Gastrocnemius medialis (tissue), 4 donors: ENCODE results near the gene XYLB. TPM values are rescaled to one million over a fixed set of nuclear protein-coding genes. Genes with fewer than 3 reads are reported as not detected.
"Not testable (repeated sequence)": the region's sequence is repeated elsewhere in the genome, so short reads cannot be mapped to it uniquely, and the experiment has no call there.

Experiments
- ATAC-seq, 2 donors: fragments of 150-250 bp; one replicate each; pipeline ENCODE4 v1.9.1; 2016
- DNase-seq, 2 donors: peaks; one replicate each; pipeline ENCODE4 v3.0.0-alpha.2; 2019
- H3K27ac ChIP-seq, 4 donors: fragments of 200-600 bp; sonication (generic); 1 replicate in 1 of 4; 2 replicates in 3 of 4; pipeline ENCODE4 v1.5.1; 2016 to 2018; ENCODE audit warnings: mild to moderate bottlenecking in 2 of 4, moderate library complexity in 1 of 4
- H3K27me3 ChIP-seq, 3 donors: fragments of 200-600 bp; sonication (generic) in 2 of 3; 1 replicate in 1 of 3; 2 replicates in 2 of 3; pipeline versions ENCODE4 v1.5.1 to v1.6.0; 2016 to 2019; ENCODE audit warnings: mild to moderate bottlenecking in 1 of 3, moderate library complexity in 1 of 3
- H3K36me3 ChIP-seq, 2 donors: fragments of 200-600 bp; sonication (generic) in 1 of 2; one replicate each; pipeline ENCODE4 v1.5.1; 2017 to 2018
- H3K4me1 ChIP-seq, 2 donors: fragments of 200-600 bp; sonication (generic) in 1 of 2; one replicate each; pipeline ENCODE4 v1.5.1; 2016 to 2017; ENCODE audit warnings: mild to moderate bottlenecking in 2 of 2
- H3K4me3 ChIP-seq, 4 donors: fragments of 200-600 bp; sonication (generic) in 3 of 4; 1 replicate in 1 of 4; 2 replicates in 3 of 4; pipeline ENCODE4 v1.5.1; 2016 to 2019; ENCODE audit warnings: mild to moderate bottlenecking in 2 of 4
- H3K9me3 ChIP-seq, 3 donors: fragments of 200-600 bp; sonication (generic) in 2 of 3; 1 replicate in 1 of 3; 2 replicates in 2 of 3; pipeline ENCODE4 v1.5.1; 2016 to 2019
- POLR2A ChIP-seq, 2 donors: fragments of 450-650 bp; IDR thresholded peaks; one replicate each; pipeline ENCODE4 v1.6.1; 2017; ENCODE audit warnings: antibody characterized with exemption in 2 of 2, mild to moderate bottlenecking in 2 of 2, moderate library complexity in 2 of 2
- in situ Hi-C, 4 donors: fragments of 200-750 bp; cut with MboI; loops; one replicate each; pipeline versions ENCODE4 v1.15.0 to v1.8.0; 2017; ENCODE audit warnings: low sequenced_read_pairs in 4 of 4
- intact Hi-C: fragments of 100-400 bp; cut with DNase I; formaldehyde crosslinking; loops from one replicate; pipeline ENCODE4 v1.15.1; 2023; ENCODE audit warnings: low total_unique reads
- total RNA-seq, 4 donors: library from RNA; depleted of rRNA; stranded (reverse); fragments of >200 nt; gene quantifications; one replicate each; pipeline versions ENCODE4 v1.1.0 to v1.2.3, GENCODE V29; 2016
- TF ChIP-seq, protein P1 (sequence below), 5 experiments: fragments of 450-650 bp in 3 of 5; fragments of 200-600 bp in 2 of 5; sonication (generic) in 2 of 5; IDR thresholded peaks in 4 of 5; conservative IDR thresholded peaks in 1 of 5; 1 replicate in 4 of 5; 2 replicates in 1 of 5; pipeline ENCODE4 v1.5.1; 2016 to 2019; ENCODE audit warnings: antibody characterized with exemption in 5 of 5, mild to moderate bottlenecking in 3 of 5, moderate library complexity in 3 of 5

XYLB gene
- total RNA-seq, 4 donors from 2014 or later: 0.23 to 1.1 (median 0.44) TPM

DNA sequence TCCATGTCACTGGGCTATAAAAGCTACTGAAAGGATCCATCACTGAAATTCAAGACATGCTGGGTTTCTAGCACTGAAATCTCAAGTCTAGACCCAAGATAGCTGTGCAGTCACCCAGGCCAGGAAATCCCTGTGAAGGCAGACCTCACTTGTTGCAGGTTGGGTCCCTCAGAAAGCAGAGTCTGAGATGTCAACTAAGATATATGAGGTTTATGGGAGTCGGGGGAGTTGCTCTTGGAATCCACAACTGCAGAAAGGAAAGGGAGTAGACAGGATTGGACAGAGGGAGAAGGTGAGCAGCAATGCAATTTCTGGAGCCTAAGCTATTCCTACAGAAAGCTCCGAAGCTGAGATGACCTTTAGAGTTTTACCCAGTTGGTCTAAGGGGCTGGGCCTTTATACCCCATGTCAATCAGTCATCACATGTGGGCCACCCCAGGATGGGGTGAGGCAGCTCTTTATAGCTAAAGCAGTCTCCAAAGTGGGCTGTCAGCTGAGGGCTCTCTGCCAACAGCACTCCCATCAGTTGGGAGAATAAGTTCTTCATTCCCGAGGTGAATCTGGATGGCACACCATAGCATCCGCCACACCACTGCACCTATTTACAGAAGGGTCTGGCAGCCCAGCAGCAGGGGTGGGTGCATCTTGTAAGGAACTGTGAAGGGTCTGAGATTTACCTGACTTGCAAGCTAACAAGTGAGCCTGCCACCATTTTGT lies 54.8 kb downstream of the XYLB start:
- in situ Hi-C loops: no loop called here
- ATAC-seq: no peak

DNA sequence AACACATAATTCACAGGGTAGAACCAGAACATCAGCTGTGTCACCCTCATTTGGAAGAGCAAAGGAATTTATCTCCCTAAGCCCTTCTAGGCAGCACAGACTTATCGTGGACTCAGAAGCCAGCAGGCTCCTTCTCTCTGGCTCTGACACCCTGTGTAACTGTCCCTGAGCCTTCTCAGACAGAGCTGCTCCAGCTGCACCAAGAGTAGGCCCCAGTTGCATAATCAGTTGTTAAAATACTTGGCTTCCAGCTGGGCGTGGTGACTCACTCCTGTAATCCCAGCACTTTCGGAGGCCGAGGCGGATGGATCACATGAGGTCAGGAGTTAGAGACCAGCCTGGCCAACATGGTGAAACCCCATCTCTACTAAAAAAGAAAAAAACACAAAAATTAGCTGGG lies 57.7 kb downstream of the XYLB start:
- TF ChIP-seq, protein P1, sequence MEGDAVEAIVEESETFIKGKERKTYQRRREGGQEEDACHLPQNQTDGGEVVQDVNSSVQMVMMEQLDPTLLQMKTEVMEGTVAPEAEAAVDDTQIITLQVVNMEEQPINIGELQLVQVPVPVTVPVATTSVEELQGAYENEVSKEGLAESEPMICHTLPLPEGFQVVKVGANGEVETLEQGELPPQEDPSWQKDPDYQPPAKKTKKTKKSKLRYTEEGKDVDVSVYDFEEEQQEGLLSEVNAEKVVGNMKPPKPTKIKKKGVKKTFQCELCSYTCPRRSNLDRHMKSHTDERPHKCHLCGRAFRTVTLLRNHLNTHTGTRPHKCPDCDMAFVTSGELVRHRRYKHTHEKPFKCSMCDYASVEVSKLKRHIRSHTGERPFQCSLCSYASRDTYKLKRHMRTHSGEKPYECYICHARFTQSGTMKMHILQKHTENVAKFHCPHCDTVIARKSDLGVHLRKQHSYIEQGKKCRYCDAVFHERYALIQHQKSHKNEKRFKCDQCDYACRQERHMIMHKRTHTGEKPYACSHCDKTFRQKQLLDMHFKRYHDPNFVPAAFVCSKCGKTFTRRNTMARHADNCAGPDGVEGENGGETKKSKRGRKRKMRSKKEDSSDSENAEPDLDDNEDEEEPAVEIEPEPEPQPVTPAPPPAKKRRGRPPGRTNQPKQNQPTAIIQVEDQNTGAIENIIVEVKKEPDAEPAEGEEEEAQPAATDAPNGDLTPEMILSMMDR (IDR thresholded peaks at IDR 0.05 in 4 of 5, conservative IDR thresholded peaks at IDR 0.05 in 1 of 5): no peak
- no peak for TF ChIP-seq POLR2A (IDR thresholded peaks at IDR 0.05)
- ATAC-seq: peak; percentile 80 to 95
- H3K9me3 ChIP-seq: no peaks in the 10 kb centered on the region
- H3K27me3 ChIP-seq: no peaks in the 10 kb centered on the region
- no peaks in the 10 kb centered on the region for H3K36me3 ChIP-seq
- intact Hi-C loops: no loop called here
- no peak overlapping the region for H3K4me3 ChIP-seq
- H3K4me1 ChIP-seq: no peaks in the 10 kb centered on the region
- in situ Hi-C loops: no loop called here
- peak; percentile 23 to 76 for DNase-seq
- no peak overlapping the region for H3K27ac ChIP-seq

More for the DNA sequence above, 54.8 kb downstream of the XYLB start:
- TF ChIP-seq, protein P1 (IDR thresholded peaks at IDR 0.05 in 4 of 5, conservative IDR thresholded peaks at IDR 0.05 in 1 of 5): no peak
- TF ChIP-seq POLR2A (IDR thresholded peaks at IDR 0.05): no peak
- intact Hi-C loops: no loop called here
- DNase-seq: no peak
- Histone ChIP-seq H3K9me3 (no peaks in the 10 kb centered on the region), H3K4me3 (no peak overlapping the region), H3K36me3 (no peaks in the 10 kb centered on the region), H3K4me1 (no peaks in the 10 kb centered on the region), H3K27me3 (no peaks in the 10 kb centered on the region), H3K27ac (no peak overlapping the region)

DNA sequence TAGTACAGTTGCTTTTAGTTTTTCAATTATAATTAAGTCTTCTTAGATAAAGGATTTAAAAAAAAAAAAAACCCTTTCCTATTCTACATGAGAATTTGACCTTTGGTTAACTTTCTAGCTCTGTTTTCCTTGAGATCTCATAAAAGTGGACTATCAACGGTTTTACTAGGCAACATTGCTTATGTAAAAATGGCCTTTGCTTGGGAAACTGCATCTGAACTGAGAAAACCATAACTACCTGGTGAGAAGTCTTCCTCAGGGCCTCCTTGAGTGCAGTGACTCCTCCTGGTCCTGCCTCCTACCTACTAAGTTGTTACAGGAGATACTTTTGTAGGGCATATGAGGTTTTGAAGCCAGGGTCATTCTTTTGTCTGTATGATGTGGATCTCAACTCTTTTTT lies 65.0 kb downstream of the XYLB start:
- ATAC-seq (no peak), DNase-seq (no peak)
- Histone ChIP-seq H3K27me3 (no peaks in the 10 kb centered on the region), H3K36me3 (no peaks in the 10 kb centered on the region), H3K27ac (no peak overlapping the region), H3K4me1 (no peaks in the 10 kb centered on the region), H3K4me3 (no peak overlapping the region), H3K9me3 (no peaks in the 10 kb centered on the region)
- in situ Hi-C loops: no loop called here
- intact Hi-C loops: no loop called here
- TF ChIP-seq, protein P1 (IDR thresholded peaks at IDR 0.05 in 4 of 5, conservative IDR thresholded peaks at IDR 0.05 in 1 of 5): no peak
- no peak for TF ChIP-seq POLR2A (IDR thresholded peaks at IDR 0.05)

DNA sequence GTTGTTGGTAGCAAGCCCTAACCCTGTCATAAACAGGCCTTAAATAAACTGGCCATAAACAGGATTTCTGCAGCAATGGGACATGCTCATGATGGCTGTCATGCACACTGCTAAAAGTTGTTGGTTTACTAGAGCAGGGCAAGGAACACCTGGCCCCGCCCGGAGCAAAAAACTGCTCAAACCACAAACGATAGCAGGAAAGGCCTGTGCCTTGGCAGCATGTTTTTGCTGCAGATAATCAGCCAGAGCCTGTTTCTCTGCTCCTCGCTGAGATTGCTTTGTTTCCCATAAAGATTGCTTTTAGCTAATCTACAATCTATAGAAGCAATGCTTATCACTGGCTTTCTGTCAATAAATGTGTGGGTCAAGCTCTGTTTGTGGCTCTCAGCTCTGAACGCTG lies 74.2 kb downstream of the XYLB start:
- H3K27me3 ChIP-seq, intact Hi-C loops, H3K4me1 ChIP-seq: not testable (repeated sequence)

DNA sequence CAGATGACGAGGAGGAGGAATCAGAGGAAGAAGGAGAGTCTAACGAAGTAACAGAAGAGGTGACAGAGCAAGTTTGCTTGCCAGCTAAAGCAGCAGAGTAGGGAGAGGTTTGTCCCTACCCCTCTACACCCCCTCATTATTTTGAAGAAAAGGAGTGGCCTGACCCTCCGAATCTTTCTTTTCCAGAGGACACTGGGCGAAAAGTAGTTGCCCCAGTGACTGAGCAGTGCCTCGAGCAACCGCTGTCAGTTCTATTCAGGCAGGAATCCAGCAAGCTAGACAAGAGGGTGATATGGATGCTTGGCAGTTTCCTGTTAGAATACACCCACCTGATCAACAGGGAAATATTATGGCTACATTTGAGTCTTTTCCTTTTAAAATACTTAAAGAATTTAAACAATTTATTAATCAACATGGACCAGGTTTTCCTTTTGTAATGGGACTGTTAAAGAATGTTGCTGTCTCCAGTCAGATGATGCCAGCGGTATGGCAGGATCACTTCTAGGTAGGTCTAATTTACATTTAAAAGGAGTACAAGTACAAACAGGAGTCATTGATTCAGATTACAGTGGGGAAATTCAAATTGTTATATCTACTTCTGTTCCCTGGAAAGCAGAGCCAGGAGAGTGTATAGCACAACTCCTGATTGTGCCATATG lies 75.2 kb downstream of the XYLB start:
- TF ChIP-seq, protein P1 (IDR thresholded peaks at IDR 0.05 in 4 of 5, conservative IDR thresholded peaks at IDR 0.05 in 1 of 5): no peak
- no peak for TF ChIP-seq POLR2A (IDR thresholded peaks at IDR 0.05)
- in situ Hi-C loops: no loop called here
- intact Hi-C loops: no loop called here
- Histone ChIP-seq H3K27me3 (no peaks in the 10 kb centered on the region), H3K4me1 (no peaks in the 10 kb centered on the region), H3K27ac (no peak overlapping the region), H3K36me3 (no peaks in the 10 kb centered on the region), H3K4me3 (no peak overlapping the region), H3K9me3 (no peaks in the 10 kb centered on the region)
- no peak for ATAC-seq
- DNase-seq: no peak

More for the DNA sequence above, 74.2 kb downstream of the XYLB start:
- H3K9me3 ChIP-seq, DNase-seq, in situ Hi-C loops, H3K27ac ChIP-seq, ATAC-seq, H3K36me3 ChIP-seq, H3K4me3 ChIP-seq: not testable (repeated sequence)

DNA sequence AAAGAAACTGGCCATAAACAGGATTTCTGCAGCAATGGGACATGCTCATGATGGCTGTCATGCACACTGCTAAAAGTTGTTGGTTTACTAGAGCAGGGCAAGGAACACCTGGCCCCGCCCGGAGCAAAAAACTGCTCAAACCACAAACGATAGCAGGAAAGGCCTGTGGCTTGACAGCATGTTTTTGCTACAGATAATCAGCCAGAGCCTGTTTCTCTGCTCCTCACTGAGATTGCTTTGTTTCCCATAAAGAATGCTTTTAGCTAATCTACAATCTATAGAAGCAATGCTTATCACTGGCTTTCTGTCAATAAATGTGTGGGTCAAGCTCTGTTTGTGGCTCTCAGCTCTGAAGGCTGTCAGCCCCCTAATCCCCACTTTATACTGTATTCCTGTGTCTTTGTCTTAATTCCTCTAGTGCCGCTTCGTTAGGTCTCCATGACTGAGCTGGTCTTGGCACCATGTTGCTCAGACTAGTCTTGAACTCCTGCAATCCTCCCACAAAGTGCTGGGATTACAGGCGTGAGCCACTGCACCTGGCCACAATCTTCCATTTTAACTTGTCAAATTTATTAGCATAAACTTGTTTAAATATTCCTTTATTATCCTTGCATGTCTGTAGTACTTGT lies 80.3 kb downstream of the XYLB start:
- H3K4me1 ChIP-seq, DNase-seq, H3K4me3 ChIP-seq, ATAC-seq, in situ Hi-C loops, H3K27ac ChIP-seq, intact Hi-C loops, H3K9me3 ChIP-seq, H3K27me3 ChIP-seq, H3K36me3 ChIP-seq: not testable (repeated sequence)

DNA sequence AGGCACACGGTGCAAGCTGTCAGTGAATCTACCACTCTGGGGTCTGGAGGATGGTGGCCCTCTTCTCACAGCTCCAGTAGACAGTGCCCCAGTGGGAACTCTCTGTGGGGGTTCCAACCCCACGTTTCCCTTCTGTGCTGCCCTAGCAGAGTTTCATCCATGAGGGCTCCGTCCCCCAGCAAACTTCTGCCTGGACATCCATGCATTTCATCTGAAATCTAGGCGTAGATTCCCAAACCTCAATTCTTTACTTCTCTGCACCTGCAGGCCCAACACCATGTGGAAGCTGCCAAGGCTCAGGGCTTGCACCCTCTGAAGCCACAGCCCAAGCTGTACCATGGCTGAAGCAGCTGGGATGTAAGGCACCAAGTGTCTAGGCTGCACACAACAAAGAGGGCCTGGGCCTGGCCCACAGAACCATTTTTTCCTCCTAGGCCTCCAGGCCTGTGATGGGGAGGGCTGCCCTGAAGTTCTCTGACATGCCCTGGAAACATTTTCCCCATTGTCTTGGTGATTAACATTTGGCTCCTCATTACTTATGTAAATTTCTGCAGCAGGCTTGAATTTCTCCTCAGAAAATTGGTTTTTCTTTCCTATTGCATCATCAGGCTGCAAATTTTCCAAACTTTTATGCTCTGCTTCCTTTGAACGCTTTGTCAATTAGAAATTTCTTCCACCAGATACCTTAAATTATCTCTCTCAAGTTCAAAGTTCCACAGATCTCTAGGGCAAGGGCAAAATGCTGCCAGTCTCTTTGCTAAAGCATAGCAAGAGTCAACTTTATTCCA lies 86.5 kb downstream of the XYLB start:
- in situ Hi-C loops, H3K4me1 ChIP-seq, H3K27me3 ChIP-seq, DNase-seq, ATAC-seq, H3K27ac ChIP-seq, intact Hi-C loops, H3K36me3 ChIP-seq, H3K4me3 ChIP-seq, H3K9me3 ChIP-seq: not testable (repeated sequence)
